Thyroid gland (tissue), 4 donors: ENCODE measurements around the gene SGIP1. TPM values are rescaled to one million over a fixed set of nuclear protein-coding genes. Genes with fewer than 3 reads are reported as not detected.
A peak's percentile ranks its signal among the peaks of the same experiment; 100 is the strongest.
"Not testable (repeated sequence)": the region's sequence is repeated elsewhere in the genome, so short reads cannot be mapped to it uniquely, and the experiment has no call there.

Source experiments
- DNase-seq, 2 donors: peaks; one replicate each; pipeline ENCODE4 v3.0.0-alpha.2; 2019
- H3K27ac ChIP-seq, 3 donors: fragments of 200-600 bp; sonication (generic); 1 replicate in 2 of 3; 2 replicates in 1 of 3; pipeline ENCODE4 v1.5.1; 2016 to 2019; ENCODE audit warnings: mild to moderate bottlenecking in 1 of 3, moderate library complexity in 1 of 3
- H3K27me3 ChIP-seq: fragments of 200-600 bp; sonication (generic); one replicate; pipeline ENCODE4 v1.5.1; 2019
- H3K36me3 ChIP-seq, 2 donors: fragments of 200-600 bp; sonication (generic); one replicate each; pipeline ENCODE4 v1.5.1; 2016 to 2019
- H3K4me1 ChIP-seq, 2 donors: fragments of 200-600 bp; sonication (generic); one replicate each; pipeline ENCODE4 v1.5.1; 2017 to 2019
- H3K4me3 ChIP-seq, 3 donors: fragments of 200-600 bp; sonication (generic); replicated peaks in 1 of 3; 1 replicate in 2 of 3; 2 replicates in 1 of 3; pipeline ENCODE4 v1.5.1; 2016; ENCODE audit warnings: mild to moderate bottlenecking in 1 of 3
- H3K9me3 ChIP-seq: fragments of 200-600 bp; sonication (generic); one replicate; pipeline ENCODE4 v1.5.1; 2017
- POLR2A ChIP-seq, 2 donors: fragments of 450-650 bp; IDR thresholded peaks; one replicate each; pipeline ENCODE4 v1.6.1; 2017; ENCODE audit warnings: antibody characterized with exemption in 2 of 2, mild to moderate bottlenecking in 2 of 2, moderate library complexity in 1 of 2
- WGBS, 2 donors: methylation state at CpG; one replicate each; pipeline ENCODE4 v1.1.5; 2017; 5-methylcytosine and 5-hydroxymethylcytosine counted together
- intact Hi-C: fragments of 100-400 bp; cut with DNase I; formaldehyde crosslinking; loops from one replicate; pipeline ENCODE4 v1.15.1; 2023
- microRNA-seq: library from miRNA; unstranded; fragments of <30 nt; microRNA quantifications from one replicate; pipeline ENCODE4, GENCODE V29; 2016
- small RNA-seq: library from RNA; depleted of rRNA; stranded (forward); fragments of <200 nt; gene quantifications from one replicate; pipeline ENCODE3, GENCODE V24; 2016
- total RNA-seq, 4 donors: library from RNA; depleted of rRNA; stranded (reverse); fragments of >200 nt; gene quantifications; one replicate each; pipeline ENCODE4 v1.2.3, GENCODE V29; 2016
- TF ChIP-seq, protein P1 (sequence below), 6 experiments: fragments of 200-600 bp in 3 of 6; fragments of 450-650 bp in 3 of 6; sonication (generic) in 3 of 6; IDR thresholded peaks; one replicate each; pipeline ENCODE4 v1.5.1; 2016 to 2019; ENCODE audit warnings: antibody characterized with exemption in 6 of 6, mild to moderate bottlenecking in 2 of 6, inconsistent platforms in 1 of 6, moderate library complexity in 1 of 6

SGIP1 gene
- total RNA-seq, 4 donors from 2014 or later = 18.7 to 25.6 (median 22.4) TPM

DNA sequence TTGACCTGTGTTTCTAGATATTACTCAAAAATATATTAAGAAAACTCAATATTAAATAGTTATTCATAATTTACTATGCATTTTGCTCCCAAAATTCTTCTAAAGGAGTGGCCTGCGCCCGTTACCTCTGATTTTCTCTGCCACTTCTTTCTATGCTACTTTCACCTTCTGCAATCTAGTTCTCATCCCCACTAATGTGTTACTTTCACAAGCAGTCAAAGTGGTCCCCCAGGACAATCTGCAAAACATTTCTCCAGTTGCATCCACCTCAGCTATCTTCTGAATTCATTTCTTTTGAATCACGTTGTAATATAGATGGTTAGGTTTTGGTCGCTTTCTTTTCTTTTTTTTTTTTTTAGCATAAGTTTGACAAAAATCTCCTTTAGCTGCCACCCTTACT is 253.7 kb downstream of the SGIP1 start:
- Histone ChIP-seq H3K27me3 (no peaks in the 10 kb centered on the region), H3K4me1 (no peaks in the 10 kb centered on the region), H3K27ac (no peak overlapping the region), H3K36me3 (no peaks in the 10 kb centered on the region), H3K4me3 (no peak overlapping the region), H3K9me3 (no peaks in the 10 kb centered on the region)
- 83 to 88% methylated on average over 4 of the region's 4 CpGs for WGBS, 2 donors
- no peak for DNase-seq
- TF ChIP-seq, protein P1, sequence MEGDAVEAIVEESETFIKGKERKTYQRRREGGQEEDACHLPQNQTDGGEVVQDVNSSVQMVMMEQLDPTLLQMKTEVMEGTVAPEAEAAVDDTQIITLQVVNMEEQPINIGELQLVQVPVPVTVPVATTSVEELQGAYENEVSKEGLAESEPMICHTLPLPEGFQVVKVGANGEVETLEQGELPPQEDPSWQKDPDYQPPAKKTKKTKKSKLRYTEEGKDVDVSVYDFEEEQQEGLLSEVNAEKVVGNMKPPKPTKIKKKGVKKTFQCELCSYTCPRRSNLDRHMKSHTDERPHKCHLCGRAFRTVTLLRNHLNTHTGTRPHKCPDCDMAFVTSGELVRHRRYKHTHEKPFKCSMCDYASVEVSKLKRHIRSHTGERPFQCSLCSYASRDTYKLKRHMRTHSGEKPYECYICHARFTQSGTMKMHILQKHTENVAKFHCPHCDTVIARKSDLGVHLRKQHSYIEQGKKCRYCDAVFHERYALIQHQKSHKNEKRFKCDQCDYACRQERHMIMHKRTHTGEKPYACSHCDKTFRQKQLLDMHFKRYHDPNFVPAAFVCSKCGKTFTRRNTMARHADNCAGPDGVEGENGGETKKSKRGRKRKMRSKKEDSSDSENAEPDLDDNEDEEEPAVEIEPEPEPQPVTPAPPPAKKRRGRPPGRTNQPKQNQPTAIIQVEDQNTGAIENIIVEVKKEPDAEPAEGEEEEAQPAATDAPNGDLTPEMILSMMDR (IDR thresholded peaks at IDR 0.05) = no peak
- no peak for TF ChIP-seq POLR2A (IDR thresholded peaks at IDR 0.05)
- intact Hi-C loops = no loop called here

DNA sequence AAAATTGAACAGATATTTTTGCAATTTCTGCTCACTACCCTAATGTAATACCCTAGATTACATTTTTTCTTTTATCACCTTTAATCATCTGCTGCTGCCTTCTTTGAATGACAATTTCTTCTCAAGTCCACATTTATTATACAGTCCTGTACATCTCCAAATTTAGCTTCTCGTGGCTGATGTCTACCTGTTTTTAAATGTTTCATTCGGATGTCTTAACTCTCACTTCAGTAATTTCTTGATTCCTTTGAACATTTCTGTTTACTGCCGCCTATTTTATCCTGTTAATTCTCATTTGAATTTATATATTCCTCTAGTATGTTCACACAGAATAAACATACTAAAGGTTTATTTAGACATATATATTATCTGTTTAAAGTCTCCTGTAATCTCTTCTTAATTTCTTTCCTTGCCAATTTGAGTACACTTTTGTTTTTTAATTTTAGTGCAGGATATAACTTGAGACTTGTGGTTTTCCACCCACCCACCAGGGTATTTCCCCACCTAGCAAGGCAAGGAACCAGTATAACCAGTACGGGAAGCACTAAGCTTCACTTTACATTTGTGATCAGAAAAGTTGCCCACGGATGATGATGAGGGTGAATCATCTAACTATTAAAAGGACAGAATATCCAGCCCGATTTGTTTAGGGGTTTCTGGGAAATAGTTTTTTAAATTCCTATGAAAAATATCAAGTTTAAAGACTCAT is 254.4 kb downstream of the SGIP1 start:
- H3K4me1 ChIP-seq = no peaks in the 10 kb centered on the region
- no peak overlapping the region for H3K27ac ChIP-seq
- intact Hi-C loops = no loop called here
- H3K9me3 ChIP-seq = no peaks in the 10 kb centered on the region
- WGBS, 2 donors = 75 to 82% methylated on average over 6 of the region's 6 CpGs
- no peaks in the 10 kb centered on the region for H3K36me3 ChIP-seq
- no peak overlapping the region for H3K4me3 ChIP-seq
- DNase-seq = no peak
- H3K27me3 ChIP-seq = no peaks in the 10 kb centered on the region
- TF ChIP-seq, protein P1 (IDR thresholded peaks at IDR 0.05) = no peak
- TF ChIP-seq POLR2A (IDR thresholded peaks at IDR 0.05) = no peak

DNA sequence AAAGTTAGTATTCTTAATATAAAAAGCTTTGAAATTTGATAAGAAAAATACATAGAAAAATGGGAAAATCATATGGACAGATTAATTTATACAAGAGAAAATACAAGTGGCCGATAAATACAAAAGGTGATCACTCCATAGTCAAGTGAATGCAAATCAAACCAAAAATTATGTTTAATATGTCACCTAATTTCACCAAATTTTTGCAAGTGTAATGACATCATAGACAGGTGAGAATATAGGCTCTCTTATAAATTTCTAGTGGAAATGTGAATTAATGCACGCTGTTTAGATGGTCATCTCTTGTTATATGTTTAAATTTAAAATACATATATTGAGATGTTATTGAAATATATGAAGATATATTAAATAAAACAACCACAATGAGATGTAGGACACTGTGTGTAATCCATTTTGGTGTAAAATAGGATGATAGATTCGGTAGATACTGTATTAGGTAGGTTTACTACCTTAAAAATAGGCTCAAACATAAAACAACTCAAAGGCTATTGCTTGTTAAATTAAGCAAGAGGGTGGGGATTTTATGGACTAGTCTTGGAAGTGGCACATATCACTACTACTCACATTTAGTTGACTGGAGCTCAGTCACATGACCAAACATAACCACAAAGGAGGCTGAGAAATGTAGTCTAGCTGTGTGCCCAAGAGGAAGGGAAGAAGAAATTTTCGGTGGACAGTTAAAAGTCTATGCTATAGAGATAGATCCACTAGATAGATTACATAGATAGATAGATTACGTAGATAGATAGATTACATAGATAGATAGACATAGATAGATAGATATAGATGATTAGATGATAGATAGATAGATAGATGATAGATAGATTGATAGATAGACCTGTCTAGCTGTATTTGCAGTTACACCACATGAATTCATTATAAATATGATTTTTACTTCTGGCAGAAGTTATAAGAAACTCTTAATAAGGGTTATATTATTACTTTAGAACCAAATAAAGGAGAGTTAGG is 258.0 kb downstream of the SGIP1 start:
- Histone ChIP-seq H3K4me1 (no peaks in the 10 kb centered on the region), H3K9me3 (no peaks in the 10 kb centered on the region), H3K36me3 (no peaks in the 10 kb centered on the region), H3K27me3 (no peaks in the 10 kb centered on the region), H3K4me3 (no peak overlapping the region), H3K27ac (no peak overlapping the region)
- TF ChIP-seq POLR2A (IDR thresholded peaks at IDR 0.05) = no peak
- TF ChIP-seq, protein P1 (IDR thresholded peaks at IDR 0.05) = no peak
- intact Hi-C loops = no loop called here
- no peak for DNase-seq
- 90 to 94% methylated on average over 5 of the region's 5 CpGs for WGBS, 2 donors

DNA sequence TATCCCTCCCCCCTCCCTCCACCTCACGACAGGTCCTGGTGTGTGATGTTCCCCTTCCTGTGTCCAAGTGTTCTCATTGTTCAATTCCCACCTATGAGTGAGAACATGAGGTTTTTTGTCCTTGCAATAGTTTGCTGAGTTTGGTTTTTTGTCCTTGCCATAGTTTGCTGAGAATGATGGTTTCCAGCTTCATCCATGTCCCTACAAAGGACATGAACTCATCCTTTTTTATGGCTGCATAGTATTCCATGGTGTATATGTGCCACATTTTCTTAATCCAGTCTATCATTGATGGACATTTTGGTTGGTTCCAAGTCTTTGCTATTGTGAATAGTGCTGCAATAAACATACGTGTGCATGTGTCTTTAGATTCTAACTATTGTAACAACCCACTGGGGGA is 261.9 kb downstream of the SGIP1 start:
- H3K27ac ChIP-seq, DNase-seq, H3K36me3 ChIP-seq, H3K4me3 ChIP-seq, H3K27me3 ChIP-seq, H3K9me3 ChIP-seq, intact Hi-C loops, H3K4me1 ChIP-seq: not testable (repeated sequence)
- 93 to 100% methylated on average over 2 of the region's 2 CpGs for WGBS, 2 donors

Small RNA genes lying within 50 kb of the gene (microRNA-seq; reads per million reads assigned to microRNA genes)
- gene MIR3117 = 5.5 reads per million, percentile 13 among the genes with 10 or more reads in this experiment

Small RNA genes lying within 50 kb of the gene (small RNA-seq; reads per million reads assigned to genes)
- not detected for gene MIR3117

Other genes with a start within 250 kb of the SGIP1 start
- 1 to 10 TPM in 3 of 4 donors, not detected in 1; 1.7 to 4.7 (median 3.0) TPM for gene DYNLT5, start 218.3 kb downstream of the SGIP1 start, total RNA-seq